Measurements from ENCODE around the gene CHST15. TPM values are rescaled to one million over a fixed set of nuclear protein-coding genes. Genes with fewer than 3 reads are reported as not detected.

Gene CHST15
- total and polyA plus RNA-seq, 8 donors: 4.8 to 17.3 (median 12.4) TPM

DNA sequence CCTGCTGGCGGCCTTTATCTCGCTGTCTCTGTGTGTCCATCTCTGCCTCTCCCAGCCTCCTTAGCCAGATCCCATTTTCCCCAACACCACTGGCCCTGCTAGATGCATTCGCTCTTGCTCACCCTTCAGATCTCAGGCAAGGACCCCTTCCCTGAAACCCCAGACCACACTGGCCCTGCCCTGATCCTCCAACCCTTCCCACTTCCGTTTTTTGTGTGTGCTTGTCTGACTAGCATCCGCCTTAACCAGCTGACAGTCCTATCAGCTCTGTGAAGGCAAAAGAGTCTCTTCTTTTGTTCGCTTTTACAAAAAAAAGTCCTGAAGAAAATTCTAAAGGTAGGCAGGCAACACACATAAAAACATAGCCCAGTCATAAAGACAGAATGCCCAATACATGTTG lies 28.7 kb downstream of the CHST15 start:
- WGBS, 2 donors: 65 to 73% methylated on average over 6 of the region's 6 CpGs
- no peaks in the 10 kb centered on the region for H3K9me3 ChIP-seq
- no peak overlapping the region for H3K4me3 ChIP-seq
- DNase-seq: peak in 1 of 6 donors; percentile 22
- no peaks in the 10 kb centered on the region for H3K27me3 ChIP-seq
- H3K27ac ChIP-seq: peak overlapping the region in 3 of 4 donors; percentile 31 to 72 (median 66)
- TF ChIP-seq, protein P1, sequence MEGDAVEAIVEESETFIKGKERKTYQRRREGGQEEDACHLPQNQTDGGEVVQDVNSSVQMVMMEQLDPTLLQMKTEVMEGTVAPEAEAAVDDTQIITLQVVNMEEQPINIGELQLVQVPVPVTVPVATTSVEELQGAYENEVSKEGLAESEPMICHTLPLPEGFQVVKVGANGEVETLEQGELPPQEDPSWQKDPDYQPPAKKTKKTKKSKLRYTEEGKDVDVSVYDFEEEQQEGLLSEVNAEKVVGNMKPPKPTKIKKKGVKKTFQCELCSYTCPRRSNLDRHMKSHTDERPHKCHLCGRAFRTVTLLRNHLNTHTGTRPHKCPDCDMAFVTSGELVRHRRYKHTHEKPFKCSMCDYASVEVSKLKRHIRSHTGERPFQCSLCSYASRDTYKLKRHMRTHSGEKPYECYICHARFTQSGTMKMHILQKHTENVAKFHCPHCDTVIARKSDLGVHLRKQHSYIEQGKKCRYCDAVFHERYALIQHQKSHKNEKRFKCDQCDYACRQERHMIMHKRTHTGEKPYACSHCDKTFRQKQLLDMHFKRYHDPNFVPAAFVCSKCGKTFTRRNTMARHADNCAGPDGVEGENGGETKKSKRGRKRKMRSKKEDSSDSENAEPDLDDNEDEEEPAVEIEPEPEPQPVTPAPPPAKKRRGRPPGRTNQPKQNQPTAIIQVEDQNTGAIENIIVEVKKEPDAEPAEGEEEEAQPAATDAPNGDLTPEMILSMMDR (IDR thresholded peaks at IDR 0.05): no peak
- peak in 1 of 4 donors; percentile 30 for ATAC-seq
- H3K36me3 ChIP-seq: no peaks in the 10 kb centered on the region
- peaks cover 0 to 25% (median 7%) of the 10 kb centered on the region in 3 donors for H3K4me1 ChIP-seq
- intact Hi-C loops (cut with DNase I): no loop called here
- FAIRE-seq: no peak

DNA sequence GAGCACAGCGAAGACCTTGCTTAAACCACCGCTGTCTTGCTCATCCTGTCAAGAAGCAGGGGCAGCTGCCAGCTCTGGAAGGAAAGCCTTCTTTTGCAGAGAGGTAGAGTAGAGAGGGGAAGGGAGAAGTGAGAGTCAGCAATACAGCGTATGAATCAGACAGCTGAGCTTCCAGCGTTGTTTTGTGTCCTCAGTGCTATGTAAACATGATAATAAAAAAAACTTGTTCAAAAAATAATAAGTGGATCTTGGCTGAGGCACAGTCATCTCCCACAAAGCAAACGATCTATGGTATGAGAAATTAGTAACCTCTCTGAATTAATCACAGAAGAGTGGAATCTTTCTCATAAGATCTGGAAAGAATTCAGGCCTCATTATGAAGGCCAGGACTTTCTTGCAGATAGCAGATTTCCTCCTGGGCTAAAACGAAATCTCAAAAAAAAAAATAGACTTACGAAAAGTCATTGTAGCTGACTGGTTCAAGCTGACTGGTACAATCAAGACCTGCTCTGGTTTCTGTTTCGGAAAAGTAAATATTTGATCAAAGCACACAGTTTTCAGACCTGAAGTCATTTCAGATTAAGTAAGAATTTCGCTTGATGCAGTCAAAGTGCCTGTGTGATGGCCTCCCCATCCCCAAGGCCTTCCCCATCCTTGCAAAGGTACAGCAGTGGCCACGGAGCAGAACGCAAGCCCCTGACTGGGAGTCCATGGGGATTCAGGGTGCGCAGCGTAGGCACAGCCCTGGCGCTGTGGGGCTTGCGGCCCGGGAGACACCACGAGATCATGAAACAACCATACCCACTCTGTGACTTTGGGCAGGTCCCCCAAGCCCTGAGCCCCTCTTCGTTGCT lies 29.4 kb downstream of the CHST15 start:
- H3K9me3 ChIP-seq: no peaks in the 10 kb centered on the region
- FAIRE-seq (no peak), ATAC-seq (peak; percentile 45 to 80 (median 70)), DNase-seq (peak in 1 of 6 donors; percentile 43)
- peak overlapping the region in 3 of 4 donors; percentile 43 to 72 (median 66) for H3K27ac ChIP-seq
- TF ChIP-seq, protein P1 (IDR thresholded peaks at IDR 0.05): no peak
- peak overlapping the region in 1 of 4 donors; percentile 10 for H3K4me3 ChIP-seq
- peaks cover 0 to 25% (median 7%) of the 10 kb centered on the region in 3 donors for H3K4me1 ChIP-seq
- H3K36me3 ChIP-seq: no peaks in the 10 kb centered on the region
- no peaks in the 10 kb centered on the region for H3K27me3 ChIP-seq
- 49 to 54% methylated on average over 18 of the region's 18 CpGs for WGBS, 2 donors
- intact Hi-C loops (cut with DNase I): no loop called here

DNA sequence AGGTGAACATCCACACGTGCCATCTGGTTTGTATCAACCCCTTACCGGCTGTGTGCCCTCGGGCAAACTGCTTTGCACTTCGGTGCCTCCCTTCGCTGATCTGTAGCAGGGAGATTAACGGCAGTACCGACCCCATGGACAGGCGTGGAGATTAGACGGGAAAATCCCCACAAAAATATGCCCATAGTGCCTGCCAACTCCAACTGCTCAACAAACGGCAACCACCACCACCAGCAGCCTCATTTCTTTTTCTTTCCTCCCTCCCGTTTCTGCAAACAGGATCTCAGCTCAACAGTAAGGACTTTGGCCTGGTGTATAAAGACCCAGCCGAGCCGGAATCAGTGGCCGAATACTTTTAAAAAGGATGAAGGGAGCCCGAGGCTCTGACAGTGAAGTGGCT lies 31.0 kb downstream of the CHST15 start:
- FAIRE-seq (no peak), DNase-seq (peak in 1 of 6 donors; percentile 43), ATAC-seq (no peak)
- Histone ChIP-seq H3K9me3 (no peaks in the 10 kb centered on the region), H3K4me1 (peaks cover 0 to 25% (median 7%) of the 10 kb centered on the region in 3 donors), H3K27me3 (no peaks in the 10 kb centered on the region), H3K27ac (peak overlapping the region in 2 of 4 donors; percentile 15 to 41), H3K36me3 (no peaks in the 10 kb centered on the region), H3K4me3 (no peak overlapping the region)
- TF ChIP-seq, protein P1 (IDR thresholded peaks at IDR 0.05): no peak
- WGBS, 2 donors: 38 to 45% methylated on average over 15 of the region's 15 CpGs
- intact Hi-C loops (cut with DNase I): no loop called here

- Histone ChIP-seq H3K27ac (no peak overlapping the region), H3K9me3 (no peaks in the 10 kb centered on the region), H3K4me3 (no peak overlapping the region), H3K27me3 (no peaks in the 10 kb centered on the region), H3K36me3 (no peaks in the 10 kb centered on the region), H3K4me1 (peaks cover 0 to 19% (median 7%) of the 10 kb centered on the region in 3 donors)
- no peak for ATAC-seq
- 73 to 83% methylated on average over 10 of the region's 10 CpGs for WGBS, 2 donors
- TF ChIP-seq, protein P1 (IDR thresholded peaks at IDR 0.05): no peak
- FAIRE-seq: no peak
- peak in 1 of 6 donors; percentile 11 for DNase-seq
- intact Hi-C loops (cut with DNase I): no loop called here
These were observed 32.4 kb downstream of the CHST15 start for GRCh38 chr10:124061030-124061429.
